K562 (cell line): ENCODE data around the gene RNF150.

Experiments used
- ARHGAP35 ChIP-seq: fragments of 450-650 bp; IDR thresholded peaks from 2 replicates; pipeline ENCODE4 v1.6.1; 2018; ENCODE audit not compliant: partially characterized antibody
- ATF2 ChIP-seq: sonication (generic); formaldehyde crosslinking; IDR thresholded peaks from 2 replicates; pipeline ENCODE4 v1.8.1; 2022; ENCODE audit warnings: missing genetic modification reagents
- CTCF ChIP-seq, 3 experiments: IDR thresholded peaks in 2 of 3; conservative IDR thresholded peaks in 1 of 3; 2 replicates each; pipeline ENCODE4 v1.5.1; 2011 to 2012; ENCODE audit warnings: low read length in 3 of 3, mild to moderate bottlenecking in 3 of 3, control low read depth in 2 of 3, improper control_type of control experiment in 1 of 3, inconsistent platforms in 1 of 3, low read depth in 1 of 3, mixed read lengths in 1 of 3, moderate library complexity in 1 of 3; ENCODE audit not compliant: insufficient read depth in 2 of 3
- ELK1 ChIP-seq: sonication (generic); formaldehyde crosslinking; IDR thresholded peaks from 2 replicates; pipeline ENCODE4 v1.8.1; 2022; ENCODE audit warnings: missing genetic modification reagents
- NFRKB ChIP-seq: fragments of 450-650 bp; IDR thresholded peaks from 2 replicates; pipeline ENCODE4 v1.6.1; 2016; ENCODE audit warnings: low read depth
- POLR2A ChIP-seq: fragments of 450-650 bp; conservative IDR thresholded peaks from 2 replicates; pipeline ENCODE4 v1.6.1; 2016
- RBM39 ChIP-seq: fragments of 200-400 bp; formaldehyde crosslinking; optimal IDR thresholded peaks from 2 replicates; pipeline ENCODE3; 2018; ENCODE audit warnings: low read depth, low read length
- RFX1 ChIP-seq: fragments of 450-650 bp; IDR thresholded peaks from 2 replicates; pipeline ENCODE4 v1.6.1; 2016; ENCODE audit warnings: mild to moderate bottlenecking, moderate library complexity
- SETDB1 ChIP-seq: IDR thresholded peaks from one replicate; pipeline ENCODE4 v1.6.1; 2012; ENCODE audit warnings: low read length, control low read depth, inconsistent platforms
- ZBTB33 ChIP-seq: sonication (generic); formaldehyde crosslinking; IDR thresholded peaks from 2 replicates; pipeline ENCODE4 v1.8.1; 2023; ENCODE audit warnings: mild to moderate bottlenecking, missing genetic modification reagents

- TF ChIP-seq CTCF (IDR thresholded peaks at IDR 0.05 in 2 of 3, conservative IDR thresholded peaks at IDR 0.05 in 1 of 3; ENCODE audit: insufficient read depth in 2 of 3, low read depth in 1 of 3, low read length in 3 of 3): no peak
- TF ChIP-seq NFRKB: no peak
- TF ChIP-seq ARHGAP35: no peak
- no peak for TF ChIP-seq ATF2 (CRISPR knock-in tag)
- no peak for TF ChIP-seq ZBTB33 (CRISPR knock-in tag)
- no peak for TF ChIP-seq RFX1
- TF ChIP-seq ELK1 (CRISPR knock-in tag): no peak
- TF ChIP-seq POLR2A: no peak
- TF ChIP-seq RBM39: no peak
- no peak for TF ChIP-seq SETDB1
Observed at GRCh38 chr4:141121768-141122454, 11.4 kb downstream of the RNF150 start.
